HepG2 (cell line): ENCODE data around the gene HNRNPC. TPM values are rescaled to one million over a fixed set of nuclear protein-coding genes. Genes with fewer than 3 reads are reported as not detected.

Source experiments
- BORCS8-MEF2B ChIP-seq: sonication (generic); formaldehyde crosslinking; IDR thresholded peaks from 2 replicates; pipeline ENCODE4 v1.8.0; 2022; ENCODE audit warnings: mild to moderate bottlenecking, missing genetic modification reagents
- CCAR2 ChIP-seq: fragments of 200-400 bp; formaldehyde crosslinking; optimal IDR thresholded peaks from 2 replicates; pipeline ENCODE3; 2018; ENCODE audit warnings: low read depth, mild to moderate bottlenecking, low read length, moderate library complexity
- FIP1L1 ChIP-seq: fragments of 200-400 bp; formaldehyde crosslinking; IDR thresholded peaks from 2 replicates; pipeline ENCODE4 v1.6.1; 2018; ENCODE audit warnings: low read depth, mild to moderate bottlenecking, low read length, moderate library complexity, borderline replicate concordance; ENCODE audit not compliant: insufficient read depth
- FOXK1 ChIP-seq: sonication (generic); formaldehyde crosslinking; IDR thresholded peaks from 2 replicates; pipeline ENCODE4 v1.4.0; 2020; ENCODE audit warnings: low read depth, missing genetic modification reagents, borderline replicate concordance
- HMG20B ChIP-seq: conservative IDR thresholded peaks from 2 replicates; pipeline ENCODE4 v1.6.1; 2016; ENCODE audit warnings: missing genetic modification reagents, missing compliant biosample characterization
- JUN ChIP-seq: sonication (generic); formaldehyde crosslinking; IDR thresholded peaks from 2 replicates; pipeline ENCODE4 v1.4.0; 2020; ENCODE audit warnings: mild to moderate bottlenecking, missing genetic modification reagents
- MEIS1 ChIP-seq: sonication (generic); formaldehyde crosslinking; IDR thresholded peaks from 2 replicates; pipeline ENCODE4 v1.9.0; 2021; ENCODE audit warnings: mild to moderate bottlenecking, missing genetic modification reagents, moderate library complexity, borderline replicate concordance
- NCOA1 ChIP-seq: sonication (generic); formaldehyde crosslinking; IDR thresholded peaks from 2 replicates; pipeline ENCODE4 v1.9.0; 2021; ENCODE audit warnings: missing genetic modification reagents
- NCOA2 ChIP-seq: sonication (generic); formaldehyde crosslinking; IDR thresholded peaks from 2 replicates; pipeline ENCODE4 v1.8.0; 2022; ENCODE audit warnings: inconsistent platforms
- NFRKB ChIP-seq: fragments of 450-650 bp; IDR thresholded peaks from 2 replicates; pipeline ENCODE4 v1.6.1; 2017
- TFDP2 ChIP-seq: sonication (generic); formaldehyde crosslinking; IDR thresholded peaks from 2 replicates; pipeline ENCODE4 v1.4.0; 2020; ENCODE audit warnings: missing genetic modification reagents
- ZFP1 ChIP-seq: IDR thresholded peaks from 2 replicates; pipeline ENCODE4 v1.6.1; 2016
- ZNF280B ChIP-seq: sonication (generic); formaldehyde crosslinking; IDR thresholded peaks from 2 replicates; pipeline ENCODE4 v1.5.0; 2020; ENCODE audit warnings: missing genetic modification reagents, mild to moderate bottlenecking, borderline replicate concordance
- ZNF367 ChIP-seq: sonication (generic); formaldehyde crosslinking; IDR thresholded peaks from 2 replicates; pipeline ENCODE4 v1.4.0; 2020; ENCODE audit warnings: missing genetic modification reagents, borderline replicate concordance
- ZNF441 ChIP-seq: sonication (generic); formaldehyde crosslinking; IDR thresholded peaks from 2 replicates; pipeline ENCODE4 v1.7.0; 2021; ENCODE audit warnings: missing genetic modification reagents, borderline replicate concordance
- ZNF616 ChIP-seq: sonication (generic); formaldehyde crosslinking; IDR thresholded peaks from 2 replicates; pipeline ENCODE4 v1.5.0; 2020; ENCODE audit warnings: low read depth, mild to moderate bottlenecking, missing genetic modification reagents
- ZNF670 ChIP-seq: sonication (generic); formaldehyde crosslinking; IDR thresholded peaks from 2 replicates; pipeline ENCODE4 v1.8.0; 2022; ENCODE audit warnings: mild to moderate bottlenecking, missing genetic modification reagents, borderline replicate concordance
- ZNF761 ChIP-seq: sonication (generic); formaldehyde crosslinking; conservative IDR thresholded peaks from 2 replicates; pipeline ENCODE4 v1.4.0; 2020; ENCODE audit warnings: mild to moderate bottlenecking, missing genetic modification reagents
- polyA plus RNA-seq, 8 experiments: library from polyadenylated mRNA; depleted of rRNA in 3 of 8; stranded (reverse) in 7 of 8; unstranded in 1 of 8; fragments of >200 nt; fragmentation: Illumina TruSeq in 4 of 8; extraction: Trizol in 4 of 8; gene quantifications; 2 replicates each; pipeline versions ENCODE4 v1.2.1 to v1.2.3, GENCODE V29; 2011 to 2016; ENCODE audit warnings: low read depth in 4 of 8, missing spikeins in 1 of 8, mixed read lengths in 1 of 8; ENCODE audit not compliant: insufficient read depth in 1 of 8
- total RNA-seq, 5 experiments: library from RNA; depleted of rRNA; stranded (reverse); fragments of >200 nt; fragmentation: Illumina TruSeq; extraction: Trizol; gene quantifications; 2 replicates each; pipeline ENCODE4 v1.2.3, GENCODE V29; 2016; ENCODE audit warnings: low read depth in 1 of 5
- TF ChIP-seq, protein P1 (sequence below): sonication (generic); formaldehyde crosslinking; IDR thresholded peaks from 2 replicates; pipeline ENCODE4 v1.8.0; 2022; ENCODE audit warnings: missing genetic modification reagents, mild to moderate bottlenecking, inconsistent platforms, borderline replicate concordance
- TF ChIP-seq, protein P2 (sequence below): sonication (generic); formaldehyde crosslinking; IDR thresholded peaks from 2 replicates; pipeline ENCODE4 v1.5.1; 2020; ENCODE audit warnings: missing genetic modification reagents, mild to moderate bottlenecking, borderline replicate concordance

HNRNPC gene
- total and polyA plus RNA-seq, 2 of the 13 experiments (the other 11 are each of a cell fraction or from before 2014, with no cell fraction given), result 628 to 1,099 TPM

DNA sequence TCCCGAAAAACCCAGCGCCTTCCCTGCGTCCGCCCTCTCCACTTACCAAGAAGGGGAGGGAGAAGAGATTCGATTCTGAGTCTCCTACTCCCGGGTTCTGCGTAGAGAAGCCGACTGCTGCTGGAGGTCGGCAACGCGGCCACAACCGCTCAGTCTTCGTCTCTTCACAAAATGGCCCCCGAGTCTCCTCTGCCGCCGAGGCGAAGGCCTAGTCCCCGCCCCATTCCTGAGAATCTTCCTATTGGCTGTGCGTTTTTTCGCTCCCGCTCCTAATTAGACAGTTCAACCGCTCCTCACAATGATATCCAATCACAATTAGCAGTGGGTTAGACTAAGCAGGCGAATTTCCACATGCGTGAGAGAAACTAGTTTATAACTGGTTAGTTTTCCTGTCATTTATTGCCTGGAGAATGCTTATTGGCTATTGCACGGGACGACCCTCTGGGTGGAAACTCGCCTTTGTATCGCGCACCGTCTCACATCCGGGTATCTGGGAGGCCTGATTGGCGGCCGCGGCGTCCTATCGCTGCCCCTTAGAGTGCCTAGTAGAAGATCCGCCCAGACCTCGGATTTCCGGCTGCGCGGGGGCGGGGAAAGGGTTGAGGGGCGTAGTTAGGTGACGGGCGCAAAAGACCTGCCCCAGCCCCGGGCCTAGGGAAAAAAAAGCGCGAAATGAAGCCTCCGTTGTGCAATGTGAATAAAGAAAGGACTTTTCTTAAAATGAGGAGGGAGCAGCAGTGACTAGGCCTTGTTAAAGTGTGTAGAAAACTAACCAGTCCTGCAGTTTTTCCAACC lies at the start of gene HNRNPC (continued):
- TF ChIP-seq TFDP2 (CRISPR knock-in tag) (peak; percentile 88), FOXK1 (CRISPR knock-in tag) (peak; percentile 71; the same call in 1 of the 2 replicates), ZNF616 (CRISPR knock-in tag) (0 out of 2 replicates have a peak, but pooled peaks have one; percentile 68), ZNF280B (peak; percentile 96; the same call in 1 of the 2 replicates), NCOA1 (CRISPR knock-in tag) (no peak; the same call in none of the 2 replicates), NCOA2 (CRISPR knock-in tag) (no peak), ZNF441 (CRISPR knock-in tag) (peak; percentile 71), BORCS8-MEF2B (CRISPR knock-in tag) (peak; percentile 93), ZNF367 (CRISPR knock-in tag) (peak; percentile 76; the same call in 1 of the 2 replicates), ZFP1 (CRISPR knock-in tag) (0 out of 2 replicates have a peak, but pooled peaks have one; percentile 67), JUN (peak; percentile 76; the same call in 1 of the 2 replicates), NFRKB (peak; percentile 100), HMG20B (CRISPR knock-in tag) (peak; percentile 14; the same call in 1 of the 2 replicates), FIP1L1 (no peak), ZNF670 (no peak), ZNF761 (CRISPR knock-in tag) (peak; percentile 57), MEIS1 (CRISPR knock-in tag) (0 out of 2 replicates have a peak, but pooled peaks have one; percentile 37), CCAR2 (peak; percentile 30)
- TF ChIP-seq, protein P1, sequence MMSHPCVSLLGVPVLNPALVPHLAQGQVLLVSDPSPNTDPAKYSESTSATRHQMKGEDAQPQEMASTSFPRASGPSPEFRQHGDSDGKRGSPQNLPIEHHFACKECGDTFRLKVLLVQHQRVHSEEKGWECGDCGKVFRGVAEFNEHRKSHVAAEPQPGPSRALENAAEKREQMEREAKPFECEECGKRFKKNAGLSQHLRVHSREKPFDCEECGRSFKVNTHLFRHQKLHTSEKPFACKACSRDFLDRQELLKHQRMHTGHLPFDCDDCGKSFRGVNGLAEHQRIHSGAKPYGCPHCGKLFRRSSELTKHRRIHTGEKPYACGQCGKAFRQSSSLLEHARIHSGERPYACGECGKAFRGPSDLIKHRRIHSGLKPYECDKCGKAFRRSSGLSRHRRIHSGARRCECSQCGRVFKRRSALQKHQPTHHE, result peak; percentile 61; the same call in 1 of the 2 replicates
- TF ChIP-seq, protein P2, sequence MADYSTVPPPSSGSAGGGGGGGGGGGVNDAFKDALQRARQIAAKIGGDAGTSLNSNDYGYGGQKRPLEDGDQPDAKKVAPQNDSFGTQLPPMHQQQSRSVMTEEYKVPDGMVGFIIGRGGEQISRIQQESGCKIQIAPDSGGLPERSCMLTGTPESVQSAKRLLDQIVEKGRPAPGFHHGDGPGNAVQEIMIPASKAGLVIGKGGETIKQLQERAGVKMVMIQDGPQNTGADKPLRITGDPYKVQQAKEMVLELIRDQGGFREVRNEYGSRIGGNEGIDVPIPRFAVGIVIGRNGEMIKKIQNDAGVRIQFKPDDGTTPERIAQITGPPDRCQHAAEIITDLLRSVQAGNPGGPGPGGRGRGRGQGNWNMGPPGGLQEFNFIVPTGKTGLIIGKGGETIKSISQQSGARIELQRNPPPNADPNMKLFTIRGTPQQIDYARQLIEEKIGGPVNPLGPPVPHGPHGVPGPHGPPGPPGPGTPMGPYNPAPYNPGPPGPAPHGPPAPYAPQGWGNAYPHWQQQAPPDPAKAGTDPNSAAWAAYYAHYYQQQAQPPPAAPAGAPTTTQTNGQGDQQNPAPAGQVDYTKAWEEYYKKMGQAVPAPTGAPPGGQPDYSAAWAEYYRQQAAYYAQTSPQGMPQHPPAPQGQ (CRISPR knock-in tag), result no peak
